Measurements from ENCODE around the gene FBLN1.

Gene FBLN1

GRCh38 chr22:45579806-45580725 is 77.4 kb downstream of the FBLN1 start:
- DNase-seq (ENCODE audit: low read depth, low spot score) = no peak
- TF ChIP-seq CTCF (IDR thresholded peaks at IDR 0.05; ENCODE audit: insufficient read depth, low read length, missing control alignments) = no peak
- POLR2A ChIA-PET = no interaction called here
- CTCF ChIA-PET = interaction anchor here (0.7 to 1.4 kb wide), 3 partner anchors 65 to 396 kb away, joined by 3 to 5 read pairs (median 3); no protein-coding TSS in a partner anchor
- no peak overlapping the region for H3K4me3 ChIP-seq (ENCODE audit: low read depth, low read length)

- DNase-seq (ENCODE audit: low read depth, low spot score) = no peak
- POLR2A ChIA-PET = no interaction called here
- no peak for TF ChIP-seq CTCF (IDR thresholded peaks at IDR 0.05; ENCODE audit: insufficient read depth, low read length, missing control alignments)
- CTCF ChIA-PET = interaction anchor here (1.4 to 1.8 kb wide), 2 partner anchors 64 to 414 kb away, joined by 5 to 6 read pairs; no protein-coding TSS in a partner anchor
- no peak overlapping the region for H3K4me3 ChIP-seq (ENCODE audit: low read depth, low read length)
Measured at GRCh38 chr22:45580726-45581381, 78.2 kb downstream of the FBLN1 start.

- no peak overlapping the region for H3K4me3 ChIP-seq (ENCODE audit: low read depth, low read length)
- POLR2A ChIA-PET = no interaction called here
- TF ChIP-seq CTCF (IDR thresholded peaks at IDR 0.05; ENCODE audit: insufficient read depth, low read length, missing control alignments) = no peak
- no peak for DNase-seq (ENCODE audit: low read depth, low spot score)
- CTCF ChIA-PET = interaction anchor here (1.8 kb wide), 1 partner anchor 413 kb away, joined by 6 read pairs; no protein-coding TSS in a partner anchor
Measured at GRCh38 chr22:45581549-45582080, 78.9 kb downstream of the FBLN1 start.

- ChIA-PET POLR2A (no interaction called here), CTCF (interaction anchor here (1.2 to 1.8 kb wide), 3 partner anchors 282 to 412 kb away, joined by 4 to 6 read pairs (median 5); no protein-coding TSS in a partner anchor)
- no peak overlapping the region for H3K4me3 ChIP-seq (ENCODE audit: low read depth, low read length)
- DNase-seq (ENCODE audit: low read depth, low spot score) = no peak
- no peak for TF ChIP-seq CTCF (IDR thresholded peaks at IDR 0.05; ENCODE audit: insufficient read depth, low read length, missing control alignments)
Measured at GRCh38 chr22:45582236-45582954, 79.7 kb downstream of the FBLN1 start.

- CTCF ChIA-PET = interaction anchor here (1.2 to 1.6 kb wide), 3 partner anchors 9 to 412 kb away, joined by 3 to 5 read pairs (median 4); no protein-coding TSS in a partner anchor
- no peak for DNase-seq (ENCODE audit: low read depth, low spot score)
Measured at GRCh38 chr22:45582955-45583320, 80.3 kb downstream of the FBLN1 start.

More at GRCh38 chr22:45582955-45583320, 80.3 kb downstream of the FBLN1 start:
- POLR2A ChIA-PET = no interaction called here
- TF ChIP-seq CTCF (IDR thresholded peaks at IDR 0.05; ENCODE audit: insufficient read depth, low read length, missing control alignments) = no peak
- no peak overlapping the region for H3K4me3 ChIP-seq (ENCODE audit: low read depth, low read length)

All from AG04449 (cell line).